HFF-Myc (cell line): ENCODE results near the gene CA11.

ENCODE experiments used
- DNase-seq: peaks from one replicate; pipeline ENCODE4 v3.0.0-alpha.2; 2011; ENCODE audit warnings: low read depth; ENCODE audit errors: extremely low read depth
- H3K4me3 ChIP-seq: replicated peaks from 2 replicates; pipeline ENCODE4 v1.5.1; 2011; ENCODE audit warnings: low read depth, mild to moderate bottlenecking, control low read depth, low read length
- TF ChIP-seq, protein P1 (sequence below): IDR thresholded peaks from 2 replicates; pipeline ENCODE4 v1.5.1; 2012; ENCODE audit warnings: mild to moderate bottlenecking, low read depth, low read length, control low read depth; ENCODE audit errors: missing control alignments

Gene CA11

DNA sequence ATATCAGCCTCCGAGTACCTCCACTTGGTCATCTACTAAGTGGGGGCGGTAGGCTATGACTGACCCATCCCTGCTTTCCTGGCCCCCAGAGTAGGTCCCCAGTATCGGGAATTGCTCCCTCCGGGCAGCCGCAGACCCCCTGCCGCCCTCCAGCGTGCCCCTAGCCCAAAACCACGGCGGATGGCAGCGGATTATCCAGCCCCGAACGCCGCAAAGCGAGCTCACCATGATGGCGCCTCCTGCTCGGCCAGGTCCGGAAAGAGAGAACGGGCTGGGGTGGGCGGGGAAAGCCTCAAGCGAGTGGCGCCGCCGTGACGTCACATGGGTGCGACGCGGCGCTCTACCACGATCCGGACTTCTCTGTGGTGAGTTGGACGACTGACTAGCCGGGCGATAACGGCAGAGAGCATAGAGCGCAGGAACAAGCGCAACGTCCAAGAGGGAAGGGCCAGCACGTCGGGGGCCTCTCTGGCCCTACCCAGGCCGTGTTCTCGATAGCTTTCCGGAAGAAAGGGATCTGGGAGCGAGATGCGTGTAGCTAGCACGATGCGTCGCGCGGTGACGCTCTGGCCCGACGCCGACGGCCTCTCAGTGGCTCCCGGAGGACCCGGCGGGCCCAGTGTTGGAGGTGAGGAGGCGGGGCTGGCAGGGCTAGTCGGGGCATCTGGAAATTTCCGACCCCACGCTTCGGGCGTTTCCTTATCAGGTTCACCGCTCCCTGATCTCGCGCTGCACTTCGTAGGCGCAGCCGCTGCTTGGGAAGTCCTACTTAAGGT lies 26.9 kb downstream of the CA11 start, which contains the start of the genes RPL18 and SPHK2:
Gene RPL18 (minus strand): TSS at position 263 of the 776 bp plus-strand sequence. CDS start 35 bp downstream, at position 228.
Gene SPHK2 (plus strand): TSS at position 591 of the 776 bp plus-strand sequence. CDS start 1,009 bp downstream, outside the sequence.
- peak within 1 kb of the TSS; percentile 90 for H3K4me3 ChIP-seq
- peak; percentile 99 for DNase-seq
- TF ChIP-seq, protein P1, sequence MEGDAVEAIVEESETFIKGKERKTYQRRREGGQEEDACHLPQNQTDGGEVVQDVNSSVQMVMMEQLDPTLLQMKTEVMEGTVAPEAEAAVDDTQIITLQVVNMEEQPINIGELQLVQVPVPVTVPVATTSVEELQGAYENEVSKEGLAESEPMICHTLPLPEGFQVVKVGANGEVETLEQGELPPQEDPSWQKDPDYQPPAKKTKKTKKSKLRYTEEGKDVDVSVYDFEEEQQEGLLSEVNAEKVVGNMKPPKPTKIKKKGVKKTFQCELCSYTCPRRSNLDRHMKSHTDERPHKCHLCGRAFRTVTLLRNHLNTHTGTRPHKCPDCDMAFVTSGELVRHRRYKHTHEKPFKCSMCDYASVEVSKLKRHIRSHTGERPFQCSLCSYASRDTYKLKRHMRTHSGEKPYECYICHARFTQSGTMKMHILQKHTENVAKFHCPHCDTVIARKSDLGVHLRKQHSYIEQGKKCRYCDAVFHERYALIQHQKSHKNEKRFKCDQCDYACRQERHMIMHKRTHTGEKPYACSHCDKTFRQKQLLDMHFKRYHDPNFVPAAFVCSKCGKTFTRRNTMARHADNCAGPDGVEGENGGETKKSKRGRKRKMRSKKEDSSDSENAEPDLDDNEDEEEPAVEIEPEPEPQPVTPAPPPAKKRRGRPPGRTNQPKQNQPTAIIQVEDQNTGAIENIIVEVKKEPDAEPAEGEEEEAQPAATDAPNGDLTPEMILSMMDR, result no peak

DNA sequence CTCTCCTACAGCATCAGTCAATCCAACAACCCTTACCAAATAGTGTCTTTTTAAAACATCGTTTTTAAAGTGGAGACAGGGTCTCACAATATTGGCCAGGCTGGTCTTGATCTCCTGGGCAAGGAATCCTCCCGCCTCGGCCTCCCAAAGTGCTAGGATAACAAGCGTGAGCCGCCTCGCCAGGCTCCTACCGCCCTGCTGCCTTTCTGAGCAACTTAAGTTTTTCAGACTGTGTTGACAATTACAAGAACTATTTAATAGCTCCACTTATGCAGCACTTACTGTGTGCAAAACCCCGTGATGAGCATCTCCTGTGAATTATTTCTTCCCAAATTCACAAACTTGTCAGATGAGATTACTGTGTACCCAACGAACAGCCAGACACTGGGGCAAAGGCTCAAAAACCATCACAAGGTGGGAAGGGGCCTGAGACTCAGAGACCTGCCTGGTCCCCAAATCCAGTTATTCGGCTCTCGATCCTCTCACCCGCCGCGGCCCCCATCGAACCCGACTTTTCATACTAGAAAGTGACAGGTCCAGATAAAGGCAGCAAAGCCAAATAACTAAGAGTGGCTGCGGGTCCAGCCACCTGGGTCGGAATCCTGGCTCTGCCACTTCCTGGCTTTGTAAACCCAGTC lies 27.6 kb downstream of the CA11 start:
- DNase-seq, result no peak
- TF ChIP-seq, protein P1, result no peak
- H3K4me3 ChIP-seq, result peak overlapping the region; percentile 90

DNA sequence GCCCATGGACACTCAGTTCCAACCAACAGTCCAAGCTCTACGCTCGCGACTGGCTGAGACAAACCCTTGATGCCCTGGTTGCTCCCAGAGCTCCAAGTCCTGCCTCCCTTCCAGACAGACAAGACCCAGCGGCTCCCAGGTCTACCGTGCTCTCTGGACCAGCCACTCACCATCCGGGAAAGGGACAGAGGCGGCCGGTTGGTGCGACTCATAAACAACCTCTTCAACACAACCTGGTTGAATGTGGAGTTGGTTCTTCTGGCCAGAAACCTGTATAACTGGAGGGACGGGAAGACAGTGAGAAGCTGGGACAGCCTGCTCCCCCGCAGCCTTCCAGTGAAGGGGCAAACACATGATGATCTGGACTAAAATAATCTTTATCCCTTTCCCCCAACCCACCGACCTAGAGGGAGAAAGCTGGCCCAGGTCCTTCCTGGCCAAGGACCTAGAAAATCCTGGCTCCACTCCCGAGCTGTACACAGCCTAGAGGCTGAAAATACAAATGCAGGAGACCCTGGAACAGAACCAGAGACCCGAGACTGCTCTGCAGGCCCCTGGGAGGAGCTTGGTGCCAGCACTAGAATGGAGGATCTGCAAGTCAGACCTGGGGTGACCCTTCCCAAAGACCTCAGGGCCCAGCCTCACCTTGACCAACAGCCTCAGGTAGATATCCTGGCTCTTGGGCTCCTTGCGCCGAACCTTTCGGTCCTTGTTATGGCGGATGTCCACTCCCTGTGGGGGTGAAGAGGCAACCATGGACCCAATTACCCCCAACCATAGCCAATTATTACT lies 28.6 kb downstream of the CA11 start:
- peak overlapping the region; percentile 90 for H3K4me3 ChIP-seq
- TF ChIP-seq, protein P1, result no peak
- no peak for DNase-seq

DNA sequence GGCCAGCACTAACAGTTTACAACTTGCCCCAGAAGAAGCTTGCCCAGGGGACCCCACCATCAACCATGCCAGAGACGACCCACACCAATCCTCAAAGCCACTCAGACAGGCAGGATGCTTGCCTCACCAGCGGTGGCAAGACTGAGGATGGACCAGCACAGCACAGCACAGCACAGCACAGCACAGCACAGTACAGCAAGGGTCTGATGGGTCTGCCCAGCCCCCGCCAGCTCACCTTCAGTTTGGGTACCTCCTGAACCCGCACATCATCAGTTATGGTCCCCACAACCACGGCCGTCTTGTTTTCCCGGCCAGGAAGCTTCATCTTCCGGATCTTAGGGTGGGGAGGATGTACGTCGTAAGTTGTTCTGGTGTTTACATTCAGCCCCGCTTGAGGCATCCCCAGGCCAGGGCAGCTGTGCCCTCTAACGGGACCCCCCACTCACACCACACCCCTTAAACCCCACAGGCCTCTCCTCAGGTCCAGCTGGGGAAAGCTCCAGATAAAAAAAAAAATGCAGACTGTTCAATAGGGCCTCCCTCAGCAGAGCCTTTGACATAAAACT lies 29.4 kb downstream of the CA11 start:
- no peak for DNase-seq
- TF ChIP-seq, protein P1, result no peak
- peak overlapping the region; percentile 90 for H3K4me3 ChIP-seq

DNA sequence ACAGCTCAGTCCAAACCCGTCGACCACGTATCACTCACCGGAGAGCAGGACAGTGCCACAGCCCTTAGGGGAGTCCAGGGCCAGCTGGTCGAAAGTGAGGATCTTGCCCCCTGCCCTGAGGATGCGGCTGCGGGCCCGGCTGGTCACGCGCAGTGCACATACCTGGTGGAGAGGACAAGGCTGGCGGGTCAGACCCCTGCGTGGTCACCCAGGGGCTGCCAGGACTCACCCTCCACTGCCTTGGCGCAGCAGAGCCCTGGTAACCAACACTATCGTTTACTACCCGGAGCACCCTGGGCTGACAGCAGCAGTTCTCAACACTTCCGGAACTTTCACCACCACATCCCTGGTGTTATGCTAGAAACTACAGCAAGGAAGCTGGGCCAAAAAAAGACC lies 29.9 kb downstream of the CA11 start:
- peak overlapping the region; percentile 90 for H3K4me3 ChIP-seq
- DNase-seq, result no peak
- TF ChIP-seq, protein P1, result no peak
